Loucy (cell line): ENCODE results near the gene ANXA5.

Experiments used
- CTCF ChIP-seq: fragments of 200-600 bp; sonication (generic); conservative IDR thresholded peaks from 2 replicates; pipeline ENCODE4 v1.5.1; 2014; ENCODE audit warnings: mild to moderate bottlenecking, antibody characterized with exemption, low read length
- EZH2phosphoT487 ChIP-seq: fragments of 200-600 bp; IDR thresholded peaks from 2 replicates; pipeline ENCODE4 v1.6.1; 2018; ENCODE audit warnings: antibody characterized with exemption, mild to moderate bottlenecking, moderate library complexity, borderline replicate concordance

DNA sequence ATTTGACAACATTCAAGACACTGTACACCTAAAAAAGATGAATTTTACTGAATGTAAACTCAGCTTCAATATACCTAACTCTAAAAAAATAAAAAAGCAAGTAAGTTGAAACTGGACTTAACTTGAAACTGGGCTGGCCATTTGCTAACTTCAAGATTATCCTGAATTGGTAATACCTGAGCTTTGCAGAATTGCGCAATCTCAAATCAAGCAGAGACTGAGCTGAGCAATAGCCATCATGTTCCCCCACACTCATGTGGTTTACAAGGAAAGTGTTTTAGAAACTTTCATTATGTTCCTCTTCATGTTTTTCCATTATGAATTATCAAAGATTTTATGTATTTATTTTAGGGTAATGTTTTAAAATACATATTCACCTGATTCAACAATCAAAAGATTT, 38.7 kb downstream of the ANXA5 start:
- TF ChIP-seq CTCF (no peak), EZH2phosphoT487 (no peak)
